ENCODE measurements around the gene ARHGAP11B.
A peak's percentile ranks its signal among the peaks of the same experiment; 100 is the strongest.
"Not testable (repeated sequence)": the region's sequence is repeated elsewhere in the genome, so short reads cannot be mapped to it uniquely, and the experiment has no call there.

Gene ARHGAP11B
- long read RNA-seq, donor 1, partial matches to known transcripts: 0 of 1 reads
- long read RNA-seq, donor 1, other reads (novel, unspliced or antisense): 0 of 1 reads
- long read RNA-seq, donor 2: 0 reads
- long read RNA-seq, donor 3: 0 reads
- long read RNA-seq, donor 4: 0 reads
- long read RNA-seq, donor 5: 0 reads
- long read RNA-seq, donor 6: 0 reads
- long read RNA-seq, donor 7: 0 reads
- long read RNA-seq, donor 8: 0 reads
- long read RNA-seq, donor 9: 0 reads

- peak; percentile 97 to 99 (median 98) for DNase-seq
These were observed at the start of gene ARHGAP11B for GRCh38 chr15:30625436-30626193. ARHGAP11B (plus strand) TSS chr15:30626128.

GRCh38 chr15:30579394-30579970 lies 46.4 kb upstream of the ARHGAP11B start:
- not testable (repeated sequence) for DNase-seq

- DNase-seq: not testable (repeated sequence)
These were observed 45.2 kb upstream of the ARHGAP11B start for GRCh38 chr15:30580716-30581115.

GRCh38 chr15:30598953-30599352 lies 27.0 kb upstream of the ARHGAP11B start:
- not testable (repeated sequence) for DNase-seq

- DNase-seq: not testable (repeated sequence)
These were observed 22.1 kb upstream of the ARHGAP11B start, which contains the start of gene GOLGA8H for GRCh38 chr15:30603796-30604195. GOLGA8H (plus strand) TSS chr15:30604028; CDS start chr15:30604126, 98 bp downstream.

GRCh38 chr15:30612271-30612670 lies 13.7 kb upstream of the ARHGAP11B start:
- DNase-seq: not testable (repeated sequence)

GRCh38 chr15:30621342-30621741 lies 4.6 kb upstream of the ARHGAP11B start:
- peak in 1 of 3 donors; percentile 12 for DNase-seq

- DNase-seq: peak; percentile 5 to 64 (median 13)
These were observed 252 bp downstream of the ARHGAP11B start for GRCh38 chr15:30626194-30626565.

GRCh38 chr15:30626632-30627031 lies 704 bp downstream of the ARHGAP11B start:
- not testable (repeated sequence) for DNase-seq

GRCh38 chr15:30650012-30650929 lies 24.3 kb downstream of the ARHGAP11B start:
- no peak for DNase-seq

- DNase-seq: peak; percentile 14 to 30 (median 16)
These were observed 35.2 kb downstream of the ARHGAP11B start for GRCh38 chr15:30661154-30661553.

- DNase-seq: peak in 1 of 3 donors; percentile 8
These were observed 43.7 kb downstream of the ARHGAP11B start for GRCh38 chr15:30669621-30670020.

- DNase-seq: peak in 1 of 3 donors; percentile 13
These were observed 44.1 kb downstream of the ARHGAP11B start for GRCh38 chr15:30670056-30670455.

GRCh38 chr15:30671309-30671708 lies 45.4 kb downstream of the ARHGAP11B start:
- DNase-seq: no peak

GRCh38 chr15:30675126-30675525 lies 49.2 kb downstream of the ARHGAP11B start:
- DNase-seq: no peak

- not testable (repeated sequence) for DNase-seq
These were observed 50.0 kb downstream of the ARHGAP11B start for GRCh38 chr15:30675891-30676290.

GRCh38 chr15:30680997-30681396 lies 55.1 kb downstream of the ARHGAP11B start:
- not testable (repeated sequence) for DNase-seq

- DNase-seq: not testable (repeated sequence)
These were observed 59.9 kb downstream of the ARHGAP11B start for GRCh38 chr15:30685709-30686285.

- not testable (repeated sequence) for DNase-seq
These were observed 60.7 kb downstream of the ARHGAP11B start for GRCh38 chr15:30686651-30687050.
